Neural crest cell (in vitro differentiated cells): ENCODE data around the gene GMEB2. TPM values are rescaled to one million over a fixed set of nuclear protein-coding genes. Genes with fewer than 3 reads are reported as not detected.

Experiments used
- DNase-seq: peaks from one replicate; pipeline ENCODE4 v3.0.0; 2021; ENCODE audit warnings: low read depth, mixed read lengths, low spot score
- H3K27ac Mint-ChIP-seq: one replicate; pipeline ENCODE4 v1.8.0; 2021; ENCODE audit warnings: mild to moderate bottlenecking, mixed read lengths; ENCODE audit not compliant: unreplicated experiment
- H3K27me3 Mint-ChIP-seq: 2 replicates; pipeline ENCODE4 v1.8.0; 2021; ENCODE audit warnings: low read depth, mild to moderate bottlenecking, mixed read lengths
- H3K36me3 Mint-ChIP-seq: 2 replicates; pipeline ENCODE4 v1.8.0; 2021; ENCODE audit warnings: low read depth, mild to moderate bottlenecking, mixed read lengths
- H3K4me1 Mint-ChIP-seq: 2 replicates; pipeline ENCODE4 v1.8.0; 2021; ENCODE audit warnings: mixed read lengths
- H3K4me3 Mint-ChIP-seq: one replicate; pipeline ENCODE4 v1.8.0; 2021; ENCODE audit warnings: mild to moderate bottlenecking, mixed read lengths
- H3K9me3 Mint-ChIP-seq: 2 replicates; pipeline ENCODE4 v1.8.0; 2021; ENCODE audit warnings: mixed read lengths
- total RNA-seq: library from RNA; stranded (reverse); gene quantifications from 2 replicates; pipeline ENCODE4 v1.2.1, GENCODE V29; 2021
- TF ChIP-seq, protein P1 (sequence below): fragments of 200-600 bp; sonication (generic); conservative IDR thresholded peaks from 2 replicates; pipeline ENCODE4 v1.5.0; 2021; ENCODE audit warnings: antibody characterized with exemption, mild to moderate bottlenecking

GMEB2 gene
- total RNA-seq, 1 donor from 2014 or later = 15.2 TPM

DNA sequence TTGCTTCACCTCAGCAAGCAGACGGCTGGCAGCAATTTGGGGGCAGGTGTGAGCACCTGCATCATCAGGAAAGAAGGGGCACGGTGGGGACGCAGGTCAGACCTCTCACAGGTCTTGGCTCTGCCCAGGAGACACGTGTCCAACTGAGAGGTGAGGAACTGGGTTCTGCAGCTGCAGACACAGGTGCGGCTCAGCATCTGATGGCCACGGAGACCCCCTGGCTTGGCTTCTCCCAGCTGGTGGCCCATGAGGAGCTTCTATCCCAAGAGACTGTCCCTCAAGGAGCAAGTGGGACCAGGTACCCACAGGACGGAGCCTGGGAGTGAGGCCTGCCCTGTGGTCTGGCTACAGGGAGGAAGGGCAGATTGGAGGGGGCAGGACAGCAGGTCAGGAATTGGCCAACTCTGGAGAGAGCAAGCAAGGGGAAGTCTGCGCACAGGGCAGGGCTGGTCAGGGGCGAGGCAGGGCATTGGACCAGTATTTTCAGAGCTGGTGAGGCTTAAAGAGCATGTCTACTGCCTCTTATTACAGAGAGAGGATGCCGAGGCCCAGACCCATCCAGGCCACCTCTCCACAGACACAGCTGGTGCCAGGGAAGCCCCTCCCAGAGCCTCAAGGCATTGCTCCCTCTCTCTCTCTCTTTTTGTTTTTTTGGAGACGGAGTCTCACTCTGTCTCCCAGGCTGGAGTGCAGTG, 22.1 kb upstream of the GMEB2 start:
- Mint-ChIP-seq H3K9me3 (no peaks in the 10 kb centered on the region), H3K4me3 (peak overlapping the region; percentile 44), H3K36me3 (peaks cover 2% of the 10 kb centered on the region), H3K4me1 (peaks cover 8% of the 10 kb centered on the region), H3K27me3 (no peaks in the 10 kb centered on the region), H3K27ac (no peak overlapping the region)
- DNase-seq = no peak
- TF ChIP-seq, protein P1, sequence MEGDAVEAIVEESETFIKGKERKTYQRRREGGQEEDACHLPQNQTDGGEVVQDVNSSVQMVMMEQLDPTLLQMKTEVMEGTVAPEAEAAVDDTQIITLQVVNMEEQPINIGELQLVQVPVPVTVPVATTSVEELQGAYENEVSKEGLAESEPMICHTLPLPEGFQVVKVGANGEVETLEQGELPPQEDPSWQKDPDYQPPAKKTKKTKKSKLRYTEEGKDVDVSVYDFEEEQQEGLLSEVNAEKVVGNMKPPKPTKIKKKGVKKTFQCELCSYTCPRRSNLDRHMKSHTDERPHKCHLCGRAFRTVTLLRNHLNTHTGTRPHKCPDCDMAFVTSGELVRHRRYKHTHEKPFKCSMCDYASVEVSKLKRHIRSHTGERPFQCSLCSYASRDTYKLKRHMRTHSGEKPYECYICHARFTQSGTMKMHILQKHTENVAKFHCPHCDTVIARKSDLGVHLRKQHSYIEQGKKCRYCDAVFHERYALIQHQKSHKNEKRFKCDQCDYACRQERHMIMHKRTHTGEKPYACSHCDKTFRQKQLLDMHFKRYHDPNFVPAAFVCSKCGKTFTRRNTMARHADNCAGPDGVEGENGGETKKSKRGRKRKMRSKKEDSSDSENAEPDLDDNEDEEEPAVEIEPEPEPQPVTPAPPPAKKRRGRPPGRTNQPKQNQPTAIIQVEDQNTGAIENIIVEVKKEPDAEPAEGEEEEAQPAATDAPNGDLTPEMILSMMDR = no peak

DNA sequence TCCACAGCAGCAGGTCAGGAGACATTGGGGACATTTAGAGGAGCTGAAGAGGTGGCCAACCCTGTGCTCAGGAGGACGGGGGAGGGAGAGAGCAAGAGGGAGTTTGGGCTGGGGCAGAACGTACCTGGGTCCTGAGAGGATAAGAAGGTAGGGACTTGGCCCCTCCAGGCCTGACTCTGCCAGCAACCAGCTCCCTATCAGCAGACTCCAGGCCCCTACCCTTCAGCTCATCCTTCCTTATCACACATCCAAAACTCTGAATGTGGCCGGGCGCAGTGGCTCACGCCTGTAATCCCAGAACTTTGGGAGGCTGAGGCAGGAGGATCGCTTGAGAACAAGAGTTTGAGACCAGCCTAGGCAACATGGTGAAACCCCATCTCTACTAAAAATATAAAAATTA, 21.3 kb upstream of the GMEB2 start:
- H3K4me3 Mint-ChIP-seq = peak overlapping the region; percentile 72
- H3K36me3 Mint-ChIP-seq = peaks cover 2% of the 10 kb centered on the region
- no peaks in the 10 kb centered on the region for H3K9me3 Mint-ChIP-seq
- TF ChIP-seq, protein P1 = no peak
- H3K27me3 Mint-ChIP-seq = no peaks in the 10 kb centered on the region
- H3K27ac Mint-ChIP-seq = no peak overlapping the region
- no peak for DNase-seq
- H3K4me1 Mint-ChIP-seq = peaks cover 6% of the 10 kb centered on the region

DNA sequence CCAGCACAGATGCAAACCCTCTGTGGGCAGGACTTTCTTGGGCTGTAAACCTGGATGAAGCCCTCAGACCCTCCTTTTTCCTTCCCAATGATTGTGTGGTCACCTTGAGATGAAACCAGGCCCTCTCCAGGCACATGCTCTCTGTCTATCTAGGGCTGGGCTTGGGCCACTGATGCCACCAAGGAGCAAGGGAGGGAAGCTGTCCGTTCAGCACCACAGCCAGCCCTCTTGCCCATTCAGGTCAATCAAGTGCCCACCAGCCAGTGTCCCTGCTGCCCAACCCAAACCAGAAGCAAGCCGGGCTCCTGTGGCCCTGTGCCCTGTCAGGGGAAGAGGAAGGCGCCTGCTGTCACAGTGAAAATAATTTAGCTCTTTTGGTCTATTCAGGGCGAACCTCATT, 18.3 kb upstream of the GMEB2 start:
- no peaks in the 10 kb centered on the region for H3K27me3 Mint-ChIP-seq
- H3K4me1 Mint-ChIP-seq = peaks cover 3% of the 10 kb centered on the region
- TF ChIP-seq, protein P1 = no peak
- DNase-seq = no peak
- H3K36me3 Mint-ChIP-seq = peaks cover 2% of the 10 kb centered on the region
- no peak overlapping the region for H3K27ac Mint-ChIP-seq
- no peak overlapping the region for H3K4me3 Mint-ChIP-seq
- H3K9me3 Mint-ChIP-seq = no peaks in the 10 kb centered on the region

DNA sequence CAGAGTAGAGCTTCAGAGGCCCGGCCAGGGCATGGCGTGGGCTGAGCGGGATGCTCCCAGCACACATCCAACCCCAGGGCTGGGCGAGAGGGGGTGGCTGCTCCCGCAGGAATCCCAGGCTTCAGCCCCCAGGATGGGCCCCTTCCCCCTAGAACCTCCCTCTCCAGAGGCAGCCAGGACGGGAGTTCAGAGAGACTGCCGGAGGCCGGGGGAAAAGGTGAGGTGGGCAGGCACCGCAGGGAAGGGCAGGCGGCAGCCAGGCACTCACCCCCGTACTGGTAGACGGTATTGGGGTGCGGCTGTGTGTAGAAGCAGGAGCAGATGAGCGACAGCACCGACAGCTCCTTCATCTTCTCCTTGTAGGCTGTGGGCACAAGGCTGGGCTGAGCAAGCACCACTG, 17.0 kb upstream of the GMEB2 start:
- DNase-seq = no peak
- no peak overlapping the region for H3K27ac Mint-ChIP-seq
- H3K4me1 Mint-ChIP-seq = peaks cover 3% of the 10 kb centered on the region
- no peaks in the 10 kb centered on the region for H3K9me3 Mint-ChIP-seq
- H3K4me3 Mint-ChIP-seq = no peak overlapping the region
- TF ChIP-seq, protein P1 = no peak
- H3K36me3 Mint-ChIP-seq = peaks cover 2% of the 10 kb centered on the region
- no peaks in the 10 kb centered on the region for H3K27me3 Mint-ChIP-seq

DNA sequence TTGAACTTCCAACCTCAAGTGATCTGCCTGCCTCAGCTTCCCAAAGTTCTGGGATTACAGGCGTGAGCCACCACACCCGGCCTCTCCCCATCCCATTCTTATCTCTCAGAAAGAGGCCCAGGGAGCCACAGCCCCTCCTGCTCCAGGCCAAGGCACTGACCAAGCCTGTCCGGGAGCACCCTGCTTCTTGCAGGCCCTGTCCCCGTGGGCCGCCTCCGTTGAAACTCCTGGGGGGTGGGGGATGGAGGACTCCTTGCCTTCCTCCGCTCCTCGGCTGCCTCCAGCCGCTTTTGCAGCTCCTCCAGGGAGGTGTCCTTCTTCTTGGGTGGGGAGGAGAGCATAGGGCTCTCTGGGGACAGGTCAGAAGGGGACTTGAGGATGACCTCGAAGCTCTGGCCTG, 16.6 kb upstream of the GMEB2 start:
- Mint-ChIP-seq H3K9me3 (no peaks in the 10 kb centered on the region), H3K27ac (no peak overlapping the region), H3K36me3 (peaks cover 2% of the 10 kb centered on the region)

More for the DNA sequence above, 16.6 kb upstream of the GMEB2 start:
- Mint-ChIP-seq H3K4me3 (peak overlapping the region; percentile 68), H3K4me1 (peaks cover 3% of the 10 kb centered on the region), H3K27me3 (no peaks in the 10 kb centered on the region)
- TF ChIP-seq, protein P1 = no peak
- no peak for DNase-seq
